Stimulated activated memory B cell treated with anti-CD40 and anti-IgM and Interleukin-4, amounts not matched to agents 10 μg/mL and 1 μg/mL and 100 μg/mL, for 72 hours (primary cell): Measurements from ENCODE around the gene ZBTB39.
"Not testable (repeated sequence)": the region's sequence is repeated elsewhere in the genome, so short reads cannot be mapped to it uniquely, and the experiment has no call there.

Source experiments
- ATAC-seq: fragments of 150-1000 bp; cut with Tn5 transposase; 2 replicates; pipeline ENCODE4 v1.10.0; 2021
- H3K27ac Mint-ChIP-seq: one replicate; pipeline ENCODE4 v1.8.0; 2022; ENCODE audit warnings: mild to moderate bottlenecking, mixed read lengths
- H3K27me3 Mint-ChIP-seq: one replicate; pipeline ENCODE4 v1.8.0; 2022; ENCODE audit warnings: mixed read lengths
- H3K36me3 Mint-ChIP-seq: one replicate; pipeline ENCODE4 v1.8.0; 2022; ENCODE audit warnings: mixed read lengths
- H3K4me1 Mint-ChIP-seq: one replicate; pipeline ENCODE4 v1.8.0; 2022; ENCODE audit warnings: mixed read lengths
- H3K4me3 Mint-ChIP-seq: one replicate; pipeline ENCODE4 v1.8.0; 2022; ENCODE audit warnings: mild to moderate bottlenecking, moderate library complexity, mixed read lengths
- H3K9me3 Mint-ChIP-seq: one replicate; pipeline ENCODE4 v1.8.0; 2022; ENCODE audit warnings: mixed read lengths

The ZBTB39 gene

GRCh38 chr12:56998316-56998715 lies 8.0 kb downstream of the ZBTB39 start:
- peaks cover 44% of the 10 kb centered on the region for H3K4me1 Mint-ChIP-seq
- peaks cover 43% of the 10 kb centered on the region for H3K36me3 Mint-ChIP-seq

DNA sequence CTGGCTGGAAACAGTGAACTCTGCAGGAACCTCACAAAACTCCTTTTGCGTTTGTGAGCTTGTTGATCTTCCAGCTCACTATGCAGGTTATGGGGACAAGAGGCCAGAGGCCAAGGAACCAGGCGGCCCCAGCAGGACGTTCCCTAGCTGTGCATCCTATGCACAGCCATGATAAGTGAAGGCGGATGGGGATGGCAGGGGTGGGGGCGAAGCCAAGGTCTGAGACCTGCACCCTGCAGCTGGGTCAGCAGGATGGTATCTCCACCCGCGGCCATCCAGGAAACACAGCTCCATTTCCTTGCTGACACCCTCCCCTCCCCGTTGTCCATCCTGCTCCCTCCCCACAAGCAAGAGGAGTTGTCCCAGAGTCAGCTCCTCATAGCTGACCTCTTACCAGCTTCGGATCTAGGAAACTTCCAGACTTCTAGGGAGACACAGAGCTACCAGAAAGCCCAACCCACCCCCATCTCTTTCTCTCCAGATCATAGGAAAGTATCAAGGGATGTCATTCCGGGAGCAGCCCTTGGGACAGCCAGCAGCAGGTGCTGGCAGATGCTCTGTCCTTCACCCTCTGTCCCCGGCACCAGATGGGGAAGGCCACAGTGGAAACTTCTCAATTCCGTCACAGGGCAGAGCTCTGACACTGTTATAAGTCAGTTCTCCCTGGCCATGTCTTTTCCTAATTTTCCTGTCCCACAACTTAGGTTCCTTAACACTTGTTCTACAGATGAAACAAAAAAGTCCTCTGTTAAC lies 9.4 kb downstream of the ZBTB39 start:
- Mint-ChIP-seq H3K4me3 (no peak overlapping the region), H3K27ac (no peak overlapping the region), H3K36me3 (peaks cover 33% of the 10 kb centered on the region), H3K9me3 (no peaks in the 10 kb centered on the region), H3K4me1 (peaks cover 37% of the 10 kb centered on the region), H3K27me3 (no peaks in the 10 kb centered on the region)
- no peak for ATAC-seq

More at GRCh38 chr12:56998316-56998715, 8.0 kb downstream of the ZBTB39 start:
- ATAC-seq = no peak
- H3K27ac Mint-ChIP-seq = peak overlapping the region; percentile 46
- no peaks in the 10 kb centered on the region for H3K9me3 Mint-ChIP-seq
- no peaks in the 10 kb centered on the region for H3K27me3 Mint-ChIP-seq
- H3K4me3 Mint-ChIP-seq = no peak overlapping the region

GRCh38 chr12:56995930-56996496 lies 10.3 kb downstream of the ZBTB39 start:
- Mint-ChIP-seq H3K4me1 (peaks cover 38% of the 10 kb centered on the region), H3K9me3 (no peaks in the 10 kb centered on the region), H3K27me3 (no peaks in the 10 kb centered on the region), H3K4me3 (no peak overlapping the region), H3K27ac (no peak overlapping the region), H3K36me3 (peaks cover 33% of the 10 kb centered on the region)
- ATAC-seq = no peak

DNA sequence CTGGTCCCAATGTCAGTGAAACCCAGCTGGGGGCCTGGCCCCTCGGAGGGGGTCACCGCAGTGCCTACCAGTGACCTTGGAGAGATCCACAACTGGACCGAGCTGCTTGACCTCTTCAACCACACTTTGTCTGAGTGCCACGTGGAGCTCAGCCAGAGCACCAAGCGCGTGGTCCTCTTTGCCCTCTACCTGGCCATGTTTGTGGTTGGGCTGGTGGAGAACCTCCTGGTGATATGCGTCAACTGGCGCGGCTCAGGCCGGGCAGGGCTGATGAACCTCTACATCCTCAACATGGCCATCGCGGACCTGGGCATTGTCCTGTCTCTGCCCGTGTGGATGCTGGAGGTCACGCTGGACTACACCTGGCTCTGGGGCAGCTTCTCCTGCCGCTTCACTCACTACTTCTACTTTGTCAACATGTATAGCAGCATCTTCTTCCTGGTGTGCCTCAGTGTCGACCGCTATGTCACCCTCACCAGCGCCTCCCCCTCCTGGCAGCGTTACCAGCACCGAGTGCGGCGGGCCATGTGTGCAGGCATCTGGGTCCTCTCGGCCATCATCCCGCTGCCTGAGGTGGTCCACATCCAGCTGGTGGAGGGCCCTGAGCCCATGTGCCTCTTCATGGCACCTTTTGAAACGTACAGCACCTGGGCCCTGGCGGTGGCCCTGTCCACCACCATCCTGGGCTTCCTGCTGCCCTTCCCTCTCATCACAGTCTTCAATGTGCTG lies 11.0 kb downstream of the ZBTB39 start:
- H3K4me1 Mint-ChIP-seq = peaks cover 33% of the 10 kb centered on the region
- H3K4me3 Mint-ChIP-seq = no peak overlapping the region

GRCh38 chr12:56994231-56994746 lies 12.1 kb downstream of the ZBTB39 start:
- Mint-ChIP-seq H3K9me3 (no peaks in the 10 kb centered on the region), H3K27me3 (no peaks in the 10 kb centered on the region), H3K27ac (no peak overlapping the region), H3K4me3 (no peak overlapping the region), H3K4me1 (peaks cover 23% of the 10 kb centered on the region), H3K36me3 (peaks cover 26% of the 10 kb centered on the region)
- ATAC-seq = no peak

More for the DNA sequence above, 11.0 kb downstream of the ZBTB39 start:
- ATAC-seq = no peak
- no peaks in the 10 kb centered on the region for H3K9me3 Mint-ChIP-seq
- H3K27me3 Mint-ChIP-seq = no peaks in the 10 kb centered on the region
- peaks cover 33% of the 10 kb centered on the region for H3K36me3 Mint-ChIP-seq
- no peak overlapping the region for H3K27ac Mint-ChIP-seq

GRCh38 chr12:56993346-56993745 lies 13.0 kb downstream of the ZBTB39 start:
- ATAC-seq = no peak
- H3K27ac Mint-ChIP-seq = no peak overlapping the region
- no peaks in the 10 kb centered on the region for H3K9me3 Mint-ChIP-seq
- no peak overlapping the region for H3K4me3 Mint-ChIP-seq
- H3K27me3 Mint-ChIP-seq = no peaks in the 10 kb centered on the region
- peaks cover 23% of the 10 kb centered on the region for H3K36me3 Mint-ChIP-seq
- H3K4me1 Mint-ChIP-seq = peaks cover 15% of the 10 kb centered on the region

- H3K27ac Mint-ChIP-seq = peak overlapping the region; percentile 24
- peaks cover 25% of the 10 kb centered on the region for H3K4me1 Mint-ChIP-seq
- H3K27me3 Mint-ChIP-seq = no peaks in the 10 kb centered on the region
- no peaks in the 10 kb centered on the region for H3K9me3 Mint-ChIP-seq
- no peak for ATAC-seq
- H3K36me3 Mint-ChIP-seq = peaks cover 16% of the 10 kb centered on the region
- no peak overlapping the region for H3K4me3 Mint-ChIP-seq
Observed at GRCh38 chr12:56991319-56992246, 14.8 kb downstream of the ZBTB39 start.

DNA sequence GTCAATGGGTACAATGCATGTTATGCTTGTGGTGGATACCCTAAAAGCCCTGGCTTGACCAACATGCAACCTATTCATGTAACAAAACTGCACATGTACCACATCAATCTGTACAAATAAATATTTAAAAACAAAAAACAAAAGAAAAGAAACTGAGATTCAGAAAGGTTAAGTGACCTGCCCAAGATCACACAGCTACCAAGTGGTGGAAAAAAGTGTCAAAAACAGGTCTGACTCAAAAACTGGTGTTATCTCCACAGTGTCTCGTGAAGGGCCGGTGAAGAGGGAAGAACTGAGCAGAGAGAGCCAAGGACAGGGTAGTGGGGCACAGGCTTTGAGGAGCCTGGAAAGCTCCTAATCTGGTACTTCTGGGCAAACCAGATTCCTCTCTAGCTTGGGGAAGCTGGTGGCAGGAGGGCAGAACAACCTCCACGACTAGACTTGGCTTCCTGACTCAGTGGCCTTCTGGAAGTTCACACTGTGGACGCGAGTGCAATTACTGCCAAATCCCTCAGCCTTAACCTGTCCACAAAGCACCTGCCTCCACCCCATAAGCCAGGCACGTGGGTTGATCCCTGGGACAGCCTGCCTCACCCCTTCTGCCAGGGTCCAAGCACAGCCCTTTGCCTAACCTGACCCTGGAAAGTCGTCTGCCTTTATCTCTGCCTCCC lies 15.6 kb downstream of the ZBTB39 start:
- no peak for ATAC-seq
- Mint-ChIP-seq H3K9me3 (no peaks in the 10 kb centered on the region), H3K4me3 (no peak overlapping the region), H3K27me3 (no peaks in the 10 kb centered on the region), H3K4me1 (peaks cover 25% of the 10 kb centered on the region), H3K27ac (peak overlapping the region; percentile 24), H3K36me3 (peaks cover 10% of the 10 kb centered on the region)

DNA sequence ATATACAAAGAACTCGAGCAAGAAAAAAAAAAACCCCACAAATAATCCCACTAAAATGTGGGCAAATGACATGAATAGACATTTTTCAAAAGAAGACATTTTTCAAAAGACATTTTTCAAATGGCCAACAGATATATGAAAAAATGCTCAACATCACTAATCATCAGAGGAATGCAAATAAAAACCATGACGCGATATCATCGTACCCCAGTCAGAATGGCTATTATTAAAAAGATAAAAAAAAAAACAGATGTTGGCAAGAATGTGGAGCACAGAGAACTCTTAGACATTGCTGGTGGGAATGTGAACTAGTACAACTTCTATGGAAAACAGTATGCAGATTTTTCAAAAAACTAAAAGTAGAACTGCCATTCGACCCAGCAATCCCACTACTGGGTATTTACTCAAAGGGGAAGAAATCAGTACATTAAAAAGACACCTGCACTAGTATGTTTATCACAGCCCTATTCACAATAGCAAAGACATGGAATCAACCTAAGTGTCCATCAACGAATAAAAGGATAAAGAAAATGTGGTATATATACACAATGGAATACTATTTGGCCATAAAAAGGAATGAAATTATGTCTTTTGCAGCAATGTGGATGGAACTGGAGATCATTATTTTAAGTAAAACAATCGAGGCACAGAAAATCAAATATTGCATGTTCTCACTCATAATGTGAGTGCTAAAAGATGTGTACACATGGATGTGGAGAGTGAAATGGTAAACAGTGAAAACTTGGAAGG lies 16.3 kb downstream of the ZBTB39 start:
- no peaks in the 10 kb centered on the region for H3K9me3 Mint-ChIP-seq
- peaks cover 25% of the 10 kb centered on the region for H3K4me1 Mint-ChIP-seq
- H3K27me3 Mint-ChIP-seq = no peaks in the 10 kb centered on the region
- H3K4me3 Mint-ChIP-seq = no peak overlapping the region
- peaks cover 2% of the 10 kb centered on the region for H3K36me3 Mint-ChIP-seq
- ATAC-seq = no peak
- H3K27ac Mint-ChIP-seq = no peak overlapping the region

- Mint-ChIP-seq H3K9me3 (no peaks in the 10 kb centered on the region), H3K4me3 (no peak overlapping the region), H3K36me3 (no peaks in the 10 kb centered on the region), H3K4me1 (peaks cover 25% of the 10 kb centered on the region), H3K27ac (no peak overlapping the region), H3K27me3 (no peaks in the 10 kb centered on the region)
- no peak for ATAC-seq
Observed at GRCh38 chr12:56988207-56988739, 18.1 kb downstream of the ZBTB39 start.

- Mint-ChIP-seq H3K9me3 (no peaks in the 10 kb centered on the region), H3K27me3 (no peaks in the 10 kb centered on the region), H3K4me3 (peak overlapping the region; percentile 28), H3K36me3 (no peaks in the 10 kb centered on the region), H3K4me1 (peaks cover 25% of the 10 kb centered on the region), H3K27ac (no peak overlapping the region)
- ATAC-seq = peak; percentile 71
Observed at GRCh38 chr12:56987551-56988053, 18.7 kb downstream of the ZBTB39 start.

DNA sequence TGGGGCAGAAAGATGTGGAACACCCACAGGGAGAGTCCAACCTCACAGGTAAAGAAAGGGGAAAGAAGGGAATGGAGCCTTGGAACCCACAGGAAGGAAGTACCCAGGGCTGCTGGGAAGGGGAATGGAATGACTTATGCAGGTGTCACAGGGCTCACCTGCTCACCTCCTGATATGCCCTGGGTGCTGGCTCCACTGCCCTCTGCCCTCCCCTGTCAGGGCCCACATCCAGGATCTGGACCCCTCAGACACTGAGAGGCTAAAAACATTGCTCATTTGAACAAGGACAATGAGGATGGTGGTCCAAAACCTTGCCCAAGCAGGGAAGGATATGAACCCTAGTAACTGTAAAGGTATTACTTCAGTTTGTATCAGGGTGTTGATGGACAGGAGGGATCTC lies 19.3 kb downstream of the ZBTB39 start:
- no peaks in the 10 kb centered on the region for H3K36me3 Mint-ChIP-seq
- H3K27ac Mint-ChIP-seq = no peak overlapping the region
- no peaks in the 10 kb centered on the region for H3K27me3 Mint-ChIP-seq
- peak overlapping the region; percentile 28 for H3K4me3 Mint-ChIP-seq
- H3K9me3 Mint-ChIP-seq = no peaks in the 10 kb centered on the region
- H3K4me1 Mint-ChIP-seq = peaks cover 25% of the 10 kb centered on the region
- ATAC-seq = no peak

DNA sequence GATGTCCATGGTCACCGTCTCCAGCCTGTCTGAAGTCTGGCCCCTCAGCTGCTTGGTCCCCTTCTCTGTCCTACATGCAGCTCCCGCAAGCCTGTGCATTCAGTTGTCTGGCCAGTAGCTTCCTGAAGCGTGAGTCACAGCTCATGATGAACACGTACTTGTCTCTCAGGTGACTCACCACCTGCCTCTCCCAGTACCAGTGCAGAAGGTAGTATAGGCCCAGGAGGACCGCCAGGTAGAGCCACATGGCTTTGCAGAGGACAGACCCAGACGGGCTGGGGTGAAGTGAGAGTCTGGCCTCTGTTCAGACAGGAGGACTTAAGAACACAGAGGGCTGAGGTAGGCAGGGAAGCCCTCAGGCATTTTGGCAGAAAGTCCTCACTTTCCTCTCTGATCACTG lies 20.6 kb downstream of the ZBTB39 start:
- ATAC-seq, H3K36me3 Mint-ChIP-seq, H3K9me3 Mint-ChIP-seq, H3K27ac Mint-ChIP-seq, H3K4me3 Mint-ChIP-seq, H3K27me3 Mint-ChIP-seq: not testable (repeated sequence)
- peaks cover 16% of the 10 kb centered on the region for H3K4me1 Mint-ChIP-seq
